Fibroblast of upper back skin (primary cell): ENCODE data around the gene C1QC.
A peak's percentile ranks its signal among the peaks of the same experiment; 100 is the strongest.
"Not testable (repeated sequence)": the region's sequence is repeated elsewhere in the genome, so short reads cannot be mapped to it uniquely, and the experiment has no call there.

Experiments
- DNase-seq: peaks from one replicate; pipeline ENCODE4 v3.0.0-alpha.2; 2013

The C1QC gene

DNA sequence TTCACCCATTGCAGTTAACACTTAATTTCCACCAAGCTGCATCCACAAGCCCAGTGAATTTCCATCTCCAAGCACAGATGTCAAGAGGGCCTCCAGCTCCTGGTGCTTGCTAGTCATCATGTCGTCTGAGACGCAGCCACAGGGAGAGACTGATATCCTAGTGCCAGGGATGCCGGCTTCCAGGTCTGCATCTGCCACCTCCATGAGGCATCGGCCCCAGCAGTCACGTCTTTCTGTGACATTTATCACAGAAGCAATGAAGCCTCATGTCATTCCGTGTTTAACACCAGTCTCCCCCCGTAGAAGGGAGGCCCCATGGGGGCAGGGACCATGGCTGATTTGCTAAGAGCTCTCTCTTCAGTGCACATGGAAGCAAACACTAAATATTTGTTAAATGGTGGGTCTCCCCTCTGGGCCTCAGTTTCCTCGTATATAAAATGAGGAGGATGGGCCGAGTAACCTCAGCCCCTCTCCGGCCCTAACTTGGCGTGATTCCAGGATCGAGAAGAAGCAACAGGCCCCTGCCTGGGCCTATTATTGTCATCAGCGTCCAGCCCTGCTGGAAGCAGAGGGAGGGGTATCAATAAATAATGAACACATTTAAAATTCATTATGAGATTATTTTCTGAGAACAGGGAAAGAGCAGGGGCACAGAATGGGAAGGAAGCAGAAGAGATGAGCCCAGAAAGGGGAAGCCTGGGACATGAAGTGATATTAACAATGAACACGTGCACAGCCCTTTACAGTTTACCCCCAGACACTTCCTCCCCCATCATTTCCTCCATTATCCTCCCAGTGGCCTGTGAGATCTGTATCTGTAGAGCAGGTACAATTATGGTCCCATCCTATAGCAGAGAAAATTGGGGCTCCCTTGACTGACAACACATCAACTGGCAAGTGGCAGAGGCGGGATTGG is 8.8 kb downstream of the C1QC start:
- DNase-seq: no peak

- DNase-seq: no peak
Observed at GRCh38 chr1:22652881-22653316, 9.5 kb downstream of the C1QC start, which contains the start of gene C1QB. Gene C1QB (plus strand): TSS chr1:22653236. CDS start chr1:22659463, 6,227 bp downstream.

- no peak for DNase-seq
Observed at GRCh38 chr1:22654692-22655091, 11.3 kb downstream of the C1QC start.

- DNase-seq: no peak
Observed at GRCh38 chr1:22658385-22659163, 15.1 kb downstream of the C1QC start.

- DNase-seq: no peak
Observed at GRCh38 chr1:22660716-22661241, 17.3 kb downstream of the C1QC start.

GRCh38 chr1:22661880-22662279 is 18.4 kb downstream of the C1QC start:
- DNase-seq: no peak

DNA sequence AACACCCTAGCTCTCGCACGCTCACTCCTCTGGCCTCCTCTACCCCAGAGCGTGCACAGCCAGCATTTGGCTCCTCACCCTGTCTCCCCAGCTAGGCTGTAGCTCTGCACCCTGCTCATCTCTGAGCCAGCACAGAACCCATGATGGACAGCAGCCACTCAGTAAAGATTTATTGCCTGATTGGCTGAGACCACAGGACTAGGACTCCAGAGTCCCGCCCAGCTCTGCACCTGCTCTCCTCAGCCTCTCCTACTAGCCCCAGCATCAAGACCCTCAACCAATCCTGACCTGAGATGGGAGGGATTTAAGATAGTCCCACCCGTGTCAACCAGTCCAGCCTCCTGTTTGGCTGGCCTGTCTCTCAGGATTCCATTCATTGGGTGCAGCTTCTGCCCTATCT is 18.9 kb downstream of the C1QC start:
- no peak for DNase-seq

DNA sequence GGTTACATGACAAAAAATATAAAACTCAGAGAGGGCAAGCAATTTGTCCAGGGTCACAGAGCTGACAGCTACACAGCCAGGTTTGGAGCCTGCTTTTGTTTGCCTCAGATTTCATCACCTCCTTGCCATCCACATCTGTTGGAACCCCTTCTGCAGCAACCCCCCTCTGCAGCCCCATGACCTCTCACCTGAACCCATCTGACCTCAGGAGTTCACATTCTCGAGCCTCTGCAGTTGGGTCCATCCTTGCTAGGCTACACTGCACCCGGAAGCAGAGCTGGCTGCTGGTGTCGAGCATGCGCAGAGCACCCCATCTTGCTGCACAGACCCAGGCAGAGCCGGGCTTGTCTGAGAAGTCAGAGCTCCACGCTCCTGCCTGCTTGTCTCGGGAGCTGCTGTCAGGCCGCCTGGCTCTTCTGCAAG is 19.6 kb downstream of the C1QC start:
- DNase-seq: no peak

DNA sequence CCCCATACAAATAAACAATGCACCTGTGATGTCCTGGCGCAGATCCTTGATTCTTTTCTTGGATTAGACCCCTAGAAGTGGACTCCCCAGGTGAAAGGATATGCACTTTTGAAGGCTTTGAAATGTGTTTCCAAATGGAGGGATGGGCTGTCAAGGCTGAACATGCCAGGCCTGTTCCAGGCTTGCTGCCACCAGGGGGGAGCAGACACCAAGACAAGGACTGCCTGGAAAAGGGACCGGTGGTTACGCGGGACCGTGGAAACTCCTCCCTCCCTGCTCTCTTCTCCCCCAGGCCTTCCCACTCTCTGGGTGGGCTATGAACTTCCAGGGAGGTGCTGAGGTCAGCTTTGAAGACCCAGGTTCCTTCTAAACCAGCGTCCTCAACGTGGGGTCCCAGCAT is 22.3 kb downstream of the C1QC start:
- DNase-seq: peak; percentile 16

- no peak for DNase-seq
Observed at GRCh38 chr1:22666412-22666811, 23.0 kb downstream of the C1QC start.

GRCh38 chr1:22668840-22669239 is 25.4 kb downstream of the C1QC start:
- DNase-seq: not testable (repeated sequence)

DNA sequence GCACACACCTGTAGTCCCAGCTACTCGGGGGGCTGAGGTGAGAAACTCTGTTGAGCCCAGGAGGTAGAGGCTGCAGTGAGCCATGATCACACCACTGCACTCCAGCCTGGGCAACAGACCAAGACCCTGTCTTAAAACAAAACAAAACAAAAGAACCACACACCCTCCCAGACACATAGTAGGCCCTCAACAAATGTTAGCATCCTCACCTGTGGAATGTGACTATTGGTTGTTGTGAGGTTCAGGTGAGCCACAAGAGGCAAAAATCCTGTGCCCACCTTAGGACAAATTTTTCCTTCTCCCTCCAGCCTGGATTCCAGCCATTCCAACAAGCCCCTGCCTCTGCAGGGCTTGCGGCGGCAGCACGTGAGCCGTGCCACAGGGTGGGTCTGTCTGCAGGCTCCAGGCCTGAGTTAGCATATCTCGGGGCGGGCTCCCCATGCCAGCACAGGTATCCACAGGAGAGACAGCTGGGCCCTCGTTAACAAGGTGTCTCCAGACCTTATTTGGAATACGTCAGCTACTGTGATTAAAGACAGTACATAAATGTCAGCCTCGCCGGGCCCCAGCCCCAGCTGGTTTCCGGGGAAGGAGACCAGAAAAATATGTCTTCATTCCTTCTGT is 27.0 kb downstream of the C1QC start:
- no peak for DNase-seq

GRCh38 chr1:22671999-22672398 is 28.6 kb downstream of the C1QC start:
- DNase-seq: no peak

DNA sequence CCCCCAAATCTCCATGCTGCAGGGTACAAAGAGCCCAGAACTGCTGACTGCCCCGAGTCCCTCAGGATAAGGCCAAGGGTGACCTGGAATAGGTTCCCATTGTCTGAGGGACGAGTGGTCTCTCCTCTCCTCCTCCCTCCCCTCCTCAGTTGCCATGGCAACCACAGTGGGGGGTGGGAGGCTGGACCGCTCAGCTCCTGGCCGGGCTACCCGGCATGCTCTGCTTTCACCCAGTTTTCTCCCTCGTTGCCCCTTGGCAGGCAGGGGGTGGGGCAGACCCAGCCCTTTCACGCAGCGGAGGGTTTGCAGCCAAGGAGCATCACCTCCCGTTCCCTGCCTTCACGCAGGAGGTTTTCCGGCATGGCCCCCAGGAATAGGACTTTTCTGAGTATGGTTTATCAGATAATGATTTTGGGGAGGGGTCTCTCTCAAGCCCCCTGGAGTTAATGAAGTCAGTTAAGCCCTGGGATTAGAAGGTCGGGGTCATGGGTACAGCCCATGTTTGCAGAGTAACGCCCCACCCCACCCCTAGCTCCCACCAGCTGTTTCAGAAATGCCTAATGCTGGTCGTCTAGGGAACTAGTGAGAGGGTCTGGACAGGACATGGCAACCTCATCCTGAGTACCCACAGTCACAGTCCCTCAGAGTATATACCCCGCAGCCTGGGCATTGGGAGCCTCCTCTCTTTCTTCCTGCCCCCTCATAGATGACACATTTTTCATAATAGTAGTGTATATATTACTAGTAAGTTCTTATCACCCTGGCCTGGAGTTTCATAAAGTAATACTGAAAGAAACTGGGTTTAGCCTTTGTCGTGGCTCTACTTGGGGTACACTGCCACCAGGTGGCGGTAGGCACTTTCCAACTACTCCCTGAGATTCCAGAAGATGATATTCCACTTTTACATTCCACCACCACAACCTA is 30.3 kb downstream of the C1QC start:
- peak; percentile 59 for DNase-seq

DNA sequence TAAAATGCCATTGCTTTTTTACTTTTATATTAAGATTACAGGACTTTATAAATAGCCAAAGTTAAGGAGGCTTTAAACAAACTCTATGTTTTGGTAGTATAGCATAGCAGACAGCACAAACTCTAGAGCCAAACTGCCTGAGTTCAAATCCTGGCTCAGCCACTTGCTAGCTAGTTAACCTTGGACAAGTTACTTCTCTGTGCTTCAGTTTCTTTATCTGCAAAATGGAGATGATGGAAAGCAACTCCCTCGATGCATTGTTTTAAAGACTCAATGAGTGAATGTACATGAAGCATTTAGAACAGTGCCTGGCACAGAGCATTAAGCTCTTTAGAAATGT is 30.9 kb downstream of the C1QC start:
- no peak for DNase-seq

GRCh38 chr1:22676151-22676550 is 32.7 kb downstream of the C1QC start:
- not testable (repeated sequence) for DNase-seq

DNA sequence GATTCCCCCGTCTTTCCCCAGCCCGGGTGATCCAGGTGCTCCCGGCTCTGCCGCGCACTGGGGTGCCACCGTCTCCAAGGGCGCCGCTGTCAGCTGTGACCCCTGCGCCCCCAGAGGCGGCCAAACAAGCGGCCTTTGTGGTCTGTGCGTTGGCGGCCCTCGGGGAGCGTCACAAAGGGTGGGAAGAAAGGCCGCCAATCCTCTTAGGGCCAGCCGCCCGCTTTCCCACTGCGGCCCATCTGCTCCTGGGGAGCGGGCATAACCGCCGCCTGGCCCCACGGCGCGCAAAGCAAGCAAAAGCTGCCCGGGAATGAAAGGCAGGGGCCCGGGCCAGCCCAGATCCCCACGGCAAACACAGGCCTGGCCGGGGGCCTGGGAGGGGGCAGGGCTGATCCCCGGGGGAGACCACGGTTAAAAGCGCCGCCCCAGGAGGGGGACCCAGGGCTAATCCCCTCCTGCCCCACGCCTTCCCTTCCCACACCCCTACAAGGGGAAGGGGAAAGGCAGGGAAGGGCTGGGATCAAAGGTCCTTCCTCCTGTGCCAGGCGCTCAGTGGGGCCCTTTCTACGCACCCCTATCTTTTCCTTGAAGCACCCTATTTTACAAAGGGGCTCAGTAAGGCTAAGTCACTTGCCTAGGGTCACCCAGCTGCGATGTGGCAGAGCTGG is 33.6 kb downstream of the C1QC start:
- DNase-seq: no peak

GRCh38 chr1:22677931-22678896 is 34.8 kb downstream of the C1QC start:
- DNase-seq: no peak

GRCh38 chr1:22680726-22681125 is 37.3 kb downstream of the C1QC start:
- DNase-seq: no peak

- DNase-seq: no peak
Observed at GRCh38 chr1:22681556-22682276, 38.3 kb downstream of the C1QC start.
